KMS-11 (cell line): ENCODE data around the gene FAM3C.

Experiments
- H2AFZ ChIP-seq: fragments of 200-600 bp; sonication (generic); 2 replicates; pipeline ENCODE4 v1.6.1; 2016; ENCODE audit warnings: antibody characterized with exemption, mixed run types, low read depth
- H3K27ac ChIP-seq: fragments of 200-600 bp; sonication (generic); 2 replicates; pipeline ENCODE4 v1.6.1; 2016; ENCODE audit warnings: mild to moderate bottlenecking, mixed run types
- H3K27me3 ChIP-seq: fragments of 200-600 bp; sonication (generic); 2 replicates; pipeline ENCODE4 v1.6.1; 2017; ENCODE audit warnings: mild to moderate bottlenecking, low read depth, mixed run types, moderate library complexity; ENCODE audit not compliant: insufficient read depth
- H3K36me3 ChIP-seq: fragments of 200-600 bp; sonication (generic); 2 replicates; pipeline ENCODE4 v1.6.1; 2017; ENCODE audit warnings: mild to moderate bottlenecking, mixed run types; ENCODE audit not compliant: insufficient read depth
- H3K4me1 ChIP-seq: fragments of 200-600 bp; sonication (generic); 2 replicates; pipeline ENCODE4 v1.6.1; 2016; ENCODE audit warnings: mild to moderate bottlenecking, low read depth, mixed run types; ENCODE audit not compliant: poor library complexity, severe bottlenecking
- H3K4me2 ChIP-seq: fragments of 200-600 bp; sonication (generic); 2 replicates; pipeline ENCODE4 v1.7.0; 2016; ENCODE audit warnings: mild to moderate bottlenecking, mixed run types
- H3K4me3 ChIP-seq: fragments of 200-600 bp; sonication (generic); IDR thresholded peaks from 2 replicates; pipeline ENCODE4 v1.6.1; 2017; ENCODE audit warnings: low read depth, low read length, mixed read lengths; ENCODE audit not compliant: insufficient read depth
- H3K79me2 ChIP-seq: fragments of 200-600 bp; sonication (generic); 2 replicates; pipeline ENCODE4 v1.6.1; 2016; ENCODE audit warnings: low read depth, mixed run types; ENCODE audit not compliant: insufficient read depth
- H3K9ac ChIP-seq: fragments of 200-600 bp; sonication (generic); 2 replicates; pipeline ENCODE4 v1.6.1; 2016; ENCODE audit warnings: mild to moderate bottlenecking, mixed run types
- H4K20me1 ChIP-seq: fragments of 200-600 bp; sonication (generic); 2 replicates; pipeline ENCODE4 v1.6.1; 2016; ENCODE audit warnings: mild to moderate bottlenecking, mixed run types; ENCODE audit not compliant: insufficient read depth
- CTCF ChIP-seq: fragments of 200-600 bp; sonication (generic); conservative IDR thresholded peaks from 2 replicates; pipeline ENCODE4 v1.6.1; 2017; ENCODE audit warnings: low read depth, mild to moderate bottlenecking, antibody characterized with exemption, low read length, moderate library complexity, mixed read lengths

FAM3C gene

DNA sequence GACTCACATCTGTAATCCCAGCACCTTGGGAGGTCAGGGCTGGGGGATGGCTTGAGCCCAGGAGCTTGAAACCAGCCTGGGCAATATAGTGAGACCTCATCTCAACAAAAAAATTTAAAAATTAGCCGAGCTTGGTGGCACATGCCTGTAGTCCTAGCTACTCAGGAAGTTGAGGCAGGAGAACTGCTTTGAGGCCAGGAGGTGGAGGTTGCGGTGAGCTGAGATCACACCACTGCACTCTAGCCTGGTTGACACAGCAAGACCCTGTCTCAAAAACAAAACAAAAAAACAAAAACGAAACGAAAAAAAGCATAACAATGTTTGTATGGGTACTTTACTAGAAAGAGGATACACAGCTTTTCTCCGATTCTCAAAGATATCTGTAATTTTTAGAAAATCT, 35.5 kb downstream of the FAM3C start:
- Histone ChIP-seq H3K4me3 (no peak overlapping the region), H3K9ac (no peak overlapping the region), H3K27me3 (no peaks in the 10 kb centered on the region), H3K27ac (no peak overlapping the region), H2AFZ (no peak overlapping the region), H3K36me3 (no peaks in the 10 kb centered on the region; the same call in 1 of the 2 replicates), H3K4me1 (no peaks in the 10 kb centered on the region), H4K20me1 (no peaks in the 10 kb centered on the region), H3K79me2 (peaks cover 7% of the 10 kb centered on the region; the same call in 1 of the 2 replicates), H3K4me2 (no peak overlapping the region)
- TF ChIP-seq CTCF = no peak

GRCh38 chr7:121355574-121355973, 40.5 kb downstream of the FAM3C start:
- Histone ChIP-seq H3K4me2 (no peak overlapping the region), H3K9ac (no peak overlapping the region), H4K20me1 (no peaks in the 10 kb centered on the region), H3K27me3 (no peaks in the 10 kb centered on the region), H3K4me1 (no peaks in the 10 kb centered on the region), H2AFZ (no peak overlapping the region), H3K4me3 (no peak overlapping the region), H3K36me3 (peaks cover 3% of the 10 kb centered on the region; the same call in 1 of the 2 replicates), H3K79me2 (no peaks in the 10 kb centered on the region), H3K27ac (no peak overlapping the region)
- no peak for TF ChIP-seq CTCF

- no peak overlapping the region for H3K4me3 ChIP-seq
- H2AFZ ChIP-seq = no peak overlapping the region
- peaks cover 3% of the 10 kb centered on the region; the same call in 1 of the 2 replicates for H3K36me3 ChIP-seq
- no peak overlapping the region for H3K4me2 ChIP-seq
- H3K9ac ChIP-seq = no peak overlapping the region
- no peak for TF ChIP-seq CTCF
- H3K79me2 ChIP-seq = no peaks in the 10 kb centered on the region
- no peak overlapping the region for H3K27ac ChIP-seq
- no peaks in the 10 kb centered on the region for H4K20me1 ChIP-seq
- no peaks in the 10 kb centered on the region for H3K4me1 ChIP-seq
- H3K27me3 ChIP-seq = no peaks in the 10 kb centered on the region
Observed at GRCh38 chr7:121352323-121352722, 43.8 kb downstream of the FAM3C start.

DNA sequence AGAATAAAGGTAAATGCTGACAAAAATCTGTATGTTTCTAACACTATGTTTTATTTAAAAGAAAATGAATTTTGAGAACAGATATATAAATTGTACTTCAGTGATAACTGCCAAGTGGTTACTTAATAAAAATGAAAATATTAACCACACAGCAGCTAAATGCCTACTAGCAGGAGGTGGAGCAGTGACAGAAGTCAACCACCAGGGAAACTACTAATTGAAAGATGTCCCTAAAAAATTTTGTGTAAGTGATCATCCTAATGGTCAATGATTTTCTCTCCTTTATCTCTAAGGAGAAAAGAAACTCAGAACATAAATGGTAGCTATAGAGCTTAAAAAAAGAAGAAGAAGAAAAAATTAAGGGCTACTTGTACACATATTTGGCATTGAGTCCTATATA, 44.4 kb downstream of the FAM3C start:
- Histone ChIP-seq H3K36me3 (peaks cover 3% of the 10 kb centered on the region; the same call in 1 of the 2 replicates), H3K79me2 (no peaks in the 10 kb centered on the region), H3K4me1 (no peaks in the 10 kb centered on the region)

More for the DNA sequence above, 44.4 kb downstream of the FAM3C start:
- Histone ChIP-seq H3K4me3 (no peak overlapping the region), H3K27me3 (no peaks in the 10 kb centered on the region), H3K27ac (no peak overlapping the region), H3K4me2 (no peak overlapping the region), H4K20me1 (no peaks in the 10 kb centered on the region), H3K9ac (no peak overlapping the region), H2AFZ (no peak overlapping the region)
- peak; percentile 38; the same call in 1 of the 2 replicates for TF ChIP-seq CTCF
